CD8-positive, alpha-beta memory T cell (primary cell): ENCODE measurements around the gene BAG1. TPM values are rescaled to one million over a fixed set of nuclear protein-coding genes. Genes with fewer than 3 reads are reported as not detected.

Experiments used
- CTCF ChIA-PET: fragments of 350-600 bp; sonication (Branson Sonifier 250); formaldehyde crosslinking; loops from one replicate; lab custom pipeline; 2021; ENCODE audit warnings: antibody characterized with exemption; lab: Charles Lee
- POLR2A ChIA-PET: fragments of 350-600 bp; sonication (Branson Sonifier 250); formaldehyde crosslinking; loops from one replicate; lab custom pipeline; 2021; ENCODE audit warnings: antibody characterized with exemption; lab: Charles Lee
- DNase-seq, 5 donors: peaks; one replicate each; pipeline versions ENCODE4 v3.0.0 to v3.0.0-alpha.2; 2020 to 2022; ENCODE audit warnings: mixed read lengths in 1 of 5
- H3K27ac ChIP-seq: one replicate; pipeline ENCODE4 v1.7.0; 2013; ENCODE audit warnings: low read depth, mild to moderate bottlenecking, low read length, moderate library complexity
- H3K27me3 ChIP-seq: 2 replicates; pipeline ENCODE4 v1.7.0; 2013; ENCODE audit warnings: low read length, mild to moderate bottlenecking; ENCODE audit not compliant: insufficient read depth, poor library complexity, severe bottlenecking
- H3K36me3 ChIP-seq: 2 replicates; pipeline ENCODE4 v1.7.0; 2013; ENCODE audit warnings: mild to moderate bottlenecking, low read length, moderate library complexity; ENCODE audit not compliant: insufficient read depth
- H3K4me1 ChIP-seq: 2 replicates; pipeline ENCODE4 v1.7.0; 2013; ENCODE audit warnings: mild to moderate bottlenecking, low read length, moderate library complexity; ENCODE audit not compliant: insufficient read depth
- H3K4me3 ChIP-seq: 2 replicates; pipeline ENCODE4 v1.7.0; 2013; ENCODE audit warnings: mild to moderate bottlenecking, low read length
- H3K9me3 ChIP-seq: 2 replicates; pipeline ENCODE4 v1.7.0; 2013; ENCODE audit warnings: mild to moderate bottlenecking, low read length
- H3K27ac Mint-ChIP-seq, 8 donors: one replicate each; pipeline ENCODE4 v1.8.0; 2020 to 2021; ENCODE audit warnings: mixed read lengths in 8 of 8, mild to moderate bottlenecking in 6 of 8, inconsistent platforms in 3 of 8, moderate library complexity in 3 of 8
- H3K27me3 Mint-ChIP-seq, 2 donors: one replicate each; pipeline ENCODE4 v1.8.0; 2020 to 2021; ENCODE audit warnings: mixed read lengths in 2 of 2, mild to moderate bottlenecking in 1 of 2, moderate library complexity in 1 of 2
- H3K36me3 Mint-ChIP-seq, 3 donors: one replicate each; pipeline ENCODE4 v1.8.0; 2020 to 2021; ENCODE audit warnings: mixed read lengths in 3 of 3, inconsistent platforms in 1 of 3, mild to moderate bottlenecking in 1 of 3
- H3K4me1 Mint-ChIP-seq, 3 donors: one replicate each; pipeline ENCODE4 v1.8.0; 2020 to 2021; ENCODE audit warnings: mixed read lengths in 3 of 3, inconsistent platforms in 1 of 3, mild to moderate bottlenecking in 1 of 3
- H3K4me3 Mint-ChIP-seq, 7 donors: one replicate each; pipeline ENCODE4 v1.8.0; 2020 to 2021; ENCODE audit warnings: mixed read lengths in 7 of 7, mild to moderate bottlenecking in 6 of 7, moderate library complexity in 4 of 7, inconsistent platforms in 2 of 7
- H3K9me3 Mint-ChIP-seq, 5 donors: one replicate each; pipeline ENCODE4 v1.8.0; 2020 to 2022; ENCODE audit warnings: mixed read lengths in 5 of 5, mild to moderate bottlenecking in 3 of 5, moderate library complexity in 2 of 5, inconsistent platforms in 1 of 5
- polyA plus RNA-seq: library from polyadenylated mRNA; unstranded; fragments of 300-500 nt; fragmentation: Illumina TruSeq; gene quantifications from one replicate; pipeline ENCODE4 v1.2.3, GENCODE V29; 2021
- total RNA-seq, 2 experiments: library from RNA; stranded (reverse); gene quantifications; one replicate each; pipeline ENCODE4 v1.2.3, GENCODE V29; 2021

Gene BAG1
- total and polyA plus RNA-seq, 3 experiments from 2014 or later, result 70.6 to 91.5 (median 83.6) TPM

DNA sequence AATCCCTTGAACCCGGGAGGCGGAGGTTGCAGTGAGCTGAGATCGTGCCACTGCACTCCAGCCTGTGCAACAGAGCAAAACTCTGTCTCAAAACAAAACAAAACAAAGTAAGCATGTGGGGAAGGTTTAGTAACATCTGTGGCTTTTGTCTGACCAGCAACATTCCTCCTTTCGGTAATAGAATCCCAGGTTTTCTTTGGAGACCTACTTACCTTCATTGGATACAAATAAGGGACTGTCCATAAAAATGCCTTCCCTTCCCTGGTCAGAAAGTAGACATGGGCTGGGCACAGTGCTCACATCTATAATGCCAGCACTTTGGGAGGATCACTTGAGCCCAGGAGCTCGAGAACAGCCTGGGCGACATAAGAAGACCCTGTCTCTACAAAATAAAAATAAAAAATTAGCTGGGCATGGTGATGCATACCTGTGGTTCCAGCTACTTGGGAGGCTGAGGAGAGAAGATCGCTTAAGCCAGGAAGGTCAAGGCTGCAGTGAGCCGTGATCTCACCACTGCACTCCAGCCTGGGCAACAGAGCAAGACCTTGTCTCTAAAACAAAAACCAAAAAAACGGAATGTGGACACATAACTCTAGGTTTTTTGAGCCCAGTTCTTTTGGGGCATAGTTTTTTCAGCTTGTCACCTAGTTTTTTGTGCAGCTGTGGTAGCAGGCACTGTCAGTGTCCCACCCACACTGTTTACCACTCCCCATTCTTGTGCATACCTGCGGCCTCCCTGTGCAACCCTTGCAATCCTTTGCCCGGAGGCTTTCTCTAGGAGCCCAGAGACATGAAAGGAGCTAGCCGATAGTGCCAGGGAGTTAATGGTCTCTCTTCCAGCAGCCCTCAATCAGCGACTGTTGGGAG, 33.5 kb downstream of the BAG1 start:
- Histone ChIP-seq H3K27ac (no peak overlapping the region), H3K4me3 (no peak overlapping the region), H3K9me3 (no peaks in the 10 kb centered on the region), H3K27me3 (no peaks in the 10 kb centered on the region), H3K4me1 (no peaks in the 10 kb centered on the region), H3K36me3 (no peaks in the 10 kb centered on the region)
- Mint-ChIP-seq H3K27me3 (peaks cover 6 to 7% of the 10 kb centered on the region in 2 donors), H3K9me3 (no peaks in the 10 kb centered on the region), H3K4me1 (peaks cover 0 to under 1% (median 0%) of the 10 kb centered on the region in 3 donors), H3K27ac (no peak overlapping the region), H3K36me3 (peaks cover 0 to 4% (median 0%) of the 10 kb centered on the region in 3 donors), H3K4me3 (no peak overlapping the region)
- no peak for DNase-seq
- ChIA-PET POLR2A (no interaction called here), CTCF (no interaction called here)

DNA sequence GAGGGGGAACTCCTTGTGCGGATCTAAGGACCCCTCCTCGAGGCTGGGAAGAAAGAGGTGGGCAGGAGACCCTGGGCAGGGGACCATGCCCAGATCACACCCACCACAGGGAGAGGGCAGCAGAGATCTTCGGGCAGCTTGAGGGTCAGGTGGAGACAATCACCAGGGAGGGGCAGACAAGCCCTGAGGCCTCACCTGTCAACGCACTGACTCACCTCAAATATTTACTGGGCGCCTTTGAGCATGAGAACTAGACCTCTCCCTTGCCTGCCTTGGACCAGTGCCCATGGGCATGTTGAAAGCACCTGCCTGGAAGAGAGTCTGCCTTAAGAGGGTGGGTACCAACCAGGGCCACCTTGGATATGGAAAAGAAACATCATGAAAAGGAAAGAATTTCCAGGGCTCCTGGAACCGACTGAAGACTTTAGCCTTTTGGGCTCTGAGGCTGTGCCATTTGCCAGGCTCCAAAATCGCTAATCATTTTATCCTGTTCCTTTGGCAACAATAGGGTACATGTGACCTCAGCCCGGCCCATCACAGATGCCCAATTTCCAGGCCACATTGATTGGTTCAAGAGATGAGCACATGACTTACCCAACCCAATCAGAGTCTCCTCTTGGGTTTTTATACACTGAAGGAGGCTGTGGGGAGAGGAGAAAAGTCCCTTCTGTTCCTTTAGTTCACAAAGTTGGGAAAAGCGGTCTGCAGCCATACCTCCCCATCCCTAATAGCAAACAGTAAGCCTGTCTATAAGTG, 35.0 kb downstream of the BAG1 start:
- no peak for DNase-seq
- H3K27ac ChIP-seq, result no peak overlapping the region
- H3K36me3 Mint-ChIP-seq, result peaks cover 0 to under 1% (median 0%) of the 10 kb centered on the region in 3 donors
- peaks cover 3 to 10% (median 6%) of the 10 kb centered on the region in 3 donors for H3K4me1 Mint-ChIP-seq
- H3K4me3 Mint-ChIP-seq, result no peak overlapping the region
- no peaks in the 10 kb centered on the region for H3K4me1 ChIP-seq
- peaks cover 4 to 8% of the 10 kb centered on the region in 2 donors for H3K27me3 Mint-ChIP-seq
- peak overlapping the region in 1 of 8 donors; percentile 31 for H3K27ac Mint-ChIP-seq
- H3K9me3 ChIP-seq, result no peaks in the 10 kb centered on the region
- POLR2A ChIA-PET, result no interaction called here
- no peaks in the 10 kb centered on the region for H3K9me3 Mint-ChIP-seq
- H3K4me3 ChIP-seq, result no peak overlapping the region
- H3K36me3 ChIP-seq, result no peaks in the 10 kb centered on the region
- H3K27me3 ChIP-seq, result no peaks in the 10 kb centered on the region
- CTCF ChIA-PET, result no interaction called here

- Histone ChIP-seq H3K36me3 (no peaks in the 10 kb centered on the region), H3K4me3 (no peak overlapping the region), H3K9me3 (no peaks in the 10 kb centered on the region), H3K4me1 (no peaks in the 10 kb centered on the region), H3K27ac (no peak overlapping the region), H3K27me3 (no peaks in the 10 kb centered on the region)
- Mint-ChIP-seq H3K4me1 (peaks cover 3 to 10% (median 6%) of the 10 kb centered on the region in 3 donors), H3K36me3 (no peaks in the 10 kb centered on the region), H3K4me3 (no peak overlapping the region), H3K9me3 (no peaks in the 10 kb centered on the region), H3K27me3 (peaks cover 4 to 8% of the 10 kb centered on the region in 2 donors), H3K27ac (peak overlapping the region in 1 of 8 donors; percentile 71)
- ChIA-PET CTCF (no interaction called here), POLR2A (no interaction called here)
- DNase-seq, result no peak
These were observed 35.9 kb downstream of the BAG1 start for GRCh38 chr9:33228606-33229005.

DNA sequence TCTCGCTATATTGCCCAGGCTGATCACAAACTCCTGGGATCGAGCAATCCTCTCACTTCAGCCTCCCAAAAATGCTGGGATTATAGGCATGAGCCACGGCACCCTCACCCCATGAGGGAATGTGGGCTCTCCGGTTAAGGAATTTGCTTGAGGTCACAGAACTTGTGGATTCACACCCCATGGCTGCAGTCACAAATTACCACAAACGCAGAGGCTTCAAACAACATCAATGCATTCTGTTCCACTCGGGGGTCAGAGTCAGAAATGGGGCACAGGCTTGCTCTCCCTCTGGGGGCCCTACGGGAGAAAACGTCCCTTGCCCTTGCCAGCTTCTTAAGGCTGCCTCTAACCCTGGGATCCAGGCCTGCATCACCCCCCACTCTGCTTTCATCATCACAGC, 36.8 kb downstream of the BAG1 start:
- H3K27me3 Mint-ChIP-seq, result peaks cover 3 to 8% of the 10 kb centered on the region in 2 donors
- no peaks in the 10 kb centered on the region for H3K4me1 ChIP-seq
- CTCF ChIA-PET, result interaction anchor here (2.0 kb wide), 1 partner anchor 146 kb away, joined by 7 read pairs; no protein-coding TSS in a partner anchor
- POLR2A ChIA-PET, result no interaction called here
- H3K4me1 Mint-ChIP-seq, result peaks cover 3 to 10% (median 6%) of the 10 kb centered on the region in 3 donors
- H3K27me3 ChIP-seq, result no peaks in the 10 kb centered on the region
- H3K9me3 Mint-ChIP-seq, result no peaks in the 10 kb centered on the region
- H3K27ac Mint-ChIP-seq, result no peak overlapping the region
- H3K36me3 ChIP-seq, result no peaks in the 10 kb centered on the region
- no peaks in the 10 kb centered on the region for H3K36me3 Mint-ChIP-seq
- H3K4me3 Mint-ChIP-seq, result no peak overlapping the region
- no peak for DNase-seq
- H3K4me3 ChIP-seq, result no peak overlapping the region
- no peak overlapping the region for H3K27ac ChIP-seq
- no peaks in the 10 kb centered on the region for H3K9me3 ChIP-seq

DNA sequence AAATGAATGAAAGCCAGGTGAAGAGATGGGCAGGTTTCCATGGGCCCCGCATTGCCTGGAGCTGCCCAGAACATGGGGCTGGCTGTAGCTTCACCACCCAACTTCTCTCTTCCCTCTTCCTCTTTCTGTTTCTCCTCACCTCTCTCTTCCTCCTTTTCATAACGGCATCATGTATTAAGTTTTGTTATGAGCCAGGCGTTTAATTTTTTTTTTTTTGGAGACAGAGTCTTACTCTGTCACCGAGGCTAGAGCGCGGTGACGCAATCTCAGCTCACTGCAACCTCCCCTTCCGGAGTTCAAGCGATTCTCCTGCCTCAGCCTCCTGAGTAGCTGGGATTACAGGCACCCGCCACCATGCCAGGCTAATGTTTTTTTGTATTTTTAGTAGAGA, 37.5 kb downstream of the BAG1 start:
- H3K4me1 Mint-ChIP-seq, result peaks cover 3 to 10% (median 6%) of the 10 kb centered on the region in 3 donors
- H3K27me3 Mint-ChIP-seq, result peaks cover 3 to 10% of the 10 kb centered on the region in 2 donors
- Histone ChIP-seq H3K36me3 (no peaks in the 10 kb centered on the region), H3K27me3 (no peaks in the 10 kb centered on the region), H3K4me3 (no peak overlapping the region), H3K27ac (no peak overlapping the region), H3K9me3 (no peaks in the 10 kb centered on the region), H3K4me1 (no peaks in the 10 kb centered on the region)
- H3K27ac Mint-ChIP-seq, result no peak overlapping the region
- no peaks in the 10 kb centered on the region for H3K36me3 Mint-ChIP-seq
- H3K4me3 Mint-ChIP-seq, result no peak overlapping the region
- ChIA-PET CTCF (interaction anchor here (1.0 to 2.1 kb wide), 8 partner anchors 12 to 147 kb away, joined by 3 to 24 read pairs (median 3); no protein-coding TSS in a partner anchor), POLR2A (no interaction called here)
- no peak for DNase-seq
- H3K9me3 Mint-ChIP-seq, result no peaks in the 10 kb centered on the region

- CTCF ChIA-PET, result interaction anchor here (0.6 to 2.1 kb wide), 23 partner anchors 11 to 196 kb away, joined by 3 to 24 read pairs (median 3); partner anchors contain the start of genes B4GALT1 and SPINK4
- Histone ChIP-seq H3K4me1 (no peaks in the 10 kb centered on the region), H3K36me3 (no peaks in the 10 kb centered on the region), H3K9me3 (no peaks in the 10 kb centered on the region), H3K4me3 (no peak overlapping the region), H3K27me3 (no peaks in the 10 kb centered on the region), H3K27ac (no peak overlapping the region)
- DNase-seq, result peak; percentile 48 to 70 (median 58)
- Mint-ChIP-seq H3K27me3 (peaks cover 0 to 10% of the 10 kb centered on the region in 2 donors), H3K27ac (peak overlapping the region in 1 of 8 donors; percentile 52), H3K4me3 (no peak overlapping the region), H3K4me1 (peaks cover 12 to 21% (median 20%) of the 10 kb centered on the region in 3 donors), H3K36me3 (no peaks in the 10 kb centered on the region), H3K9me3 (no peaks in the 10 kb centered on the region)
- POLR2A ChIA-PET, result interaction anchor here (0.7 kb wide), 1 partner anchor 150 kb away, joined by 5 read pairs; no protein-coding TSS in a partner anchor
These were observed 39.0 kb downstream of the BAG1 start for GRCh38 chr9:33225319-33226147.

- no peak for DNase-seq
- Mint-ChIP-seq H3K4me3 (no peak overlapping the region), H3K4me1 (peaks cover 12 to 23% (median 21%) of the 10 kb centered on the region in 3 donors), H3K9me3 (no peaks in the 10 kb centered on the region), H3K27ac (peak overlapping the region in 1 of 8 donors; percentile 46), H3K27me3 (peaks cover 0 to 10% of the 10 kb centered on the region in 2 donors), H3K36me3 (no peaks in the 10 kb centered on the region)
- Histone ChIP-seq H3K4me1 (no peaks in the 10 kb centered on the region), H3K27me3 (no peaks in the 10 kb centered on the region), H3K4me3 (no peak overlapping the region), H3K9me3 (no peaks in the 10 kb centered on the region), H3K27ac (no peak overlapping the region), H3K36me3 (no peaks in the 10 kb centered on the region)
- POLR2A ChIA-PET, result no interaction called here
- CTCF ChIA-PET, result interaction anchor here (1.3 kb wide), 1 partner anchor 142 kb away, joined by 4 read pairs; no protein-coding TSS in a partner anchor
These were observed 40.8 kb downstream of the BAG1 start for GRCh38 chr9:33223696-33224095.
